IPS-18c (cell line): ENCODE data around the gene GALNS.

Source experiments
- H3K4me3 ChIP-seq: 2 replicates; pipeline ENCODE4 v1.7.0; 2013; ENCODE audit warnings: low read depth, mild to moderate bottlenecking, low read length, moderate library complexity; ENCODE audit not compliant: insufficient read depth
- H3K9me3 ChIP-seq: one replicate; pipeline ENCODE4 v1.6.1; 2013; ENCODE audit warnings: mild to moderate bottlenecking, low read length, moderate library complexity; ENCODE audit not compliant: control insufficient read depth, insufficient read depth

The GALNS gene

GRCh38 chr16:88868974-88869672 is 12.4 kb upstream of the GALNS start:
- H3K4me3 ChIP-seq = no peak overlapping the region

GRCh38 chr16:88867581-88868246 is 11.0 kb upstream of the GALNS start:
- no peaks in the 10 kb centered on the region for H3K9me3 ChIP-seq

More at GRCh38 chr16:88868974-88869672, 12.4 kb upstream of the GALNS start:
- no peaks in the 10 kb centered on the region for H3K9me3 ChIP-seq

DNA sequence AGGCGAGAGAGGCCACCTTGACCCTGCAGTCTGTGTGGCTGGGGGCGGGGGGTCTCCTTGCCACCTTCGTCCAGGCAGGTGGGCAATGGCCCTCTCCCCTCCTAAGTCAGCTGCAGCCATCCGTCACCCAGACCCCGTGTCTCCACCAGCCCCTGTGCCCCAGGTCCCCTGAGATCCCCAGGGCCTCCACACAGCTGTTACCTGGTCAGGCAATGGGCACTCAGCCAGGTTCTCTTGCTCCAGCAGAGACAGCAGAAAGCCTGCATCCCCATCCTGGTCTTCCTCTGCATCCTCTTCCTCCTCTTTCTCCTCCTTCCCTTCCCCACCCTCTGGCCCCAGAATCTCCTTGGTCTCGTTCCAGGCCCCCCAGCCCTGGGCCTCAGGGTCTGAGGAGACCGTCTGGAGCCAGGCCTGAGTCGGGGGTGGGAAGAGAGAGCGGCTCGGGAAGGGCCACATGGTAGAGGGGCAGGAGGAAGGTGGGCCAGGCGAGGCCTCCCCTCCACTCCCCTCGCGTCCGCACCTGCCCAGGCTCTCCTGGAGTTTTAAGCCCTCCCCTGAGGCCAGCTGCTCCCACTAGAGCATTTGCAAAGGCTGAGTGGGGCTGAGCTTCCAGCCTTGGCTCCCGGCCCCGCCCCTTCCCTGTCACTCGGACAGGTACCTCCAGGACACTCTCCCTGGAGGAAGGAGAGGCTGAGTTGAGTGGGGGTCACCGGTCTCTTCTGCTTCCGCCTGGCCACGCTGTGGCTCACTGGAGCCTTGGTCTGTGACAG is 9.6 kb upstream of the GALNS start, which contains the start of gene PABPN1L:
Gene PABPN1L, minus strand, starts transcription at position 510 of the 770 bp plus-strand sequence. Its CDS starts 54 bp downstream, at position 456.
- no peak within 1 kb of the TSS for H3K4me3 ChIP-seq
- H3K9me3 ChIP-seq = no peaks in the 10 kb centered on the region

More at GRCh38 chr16:88867581-88868246, 11.0 kb upstream of the GALNS start:
- H3K4me3 ChIP-seq = no peak overlapping the region

DNA sequence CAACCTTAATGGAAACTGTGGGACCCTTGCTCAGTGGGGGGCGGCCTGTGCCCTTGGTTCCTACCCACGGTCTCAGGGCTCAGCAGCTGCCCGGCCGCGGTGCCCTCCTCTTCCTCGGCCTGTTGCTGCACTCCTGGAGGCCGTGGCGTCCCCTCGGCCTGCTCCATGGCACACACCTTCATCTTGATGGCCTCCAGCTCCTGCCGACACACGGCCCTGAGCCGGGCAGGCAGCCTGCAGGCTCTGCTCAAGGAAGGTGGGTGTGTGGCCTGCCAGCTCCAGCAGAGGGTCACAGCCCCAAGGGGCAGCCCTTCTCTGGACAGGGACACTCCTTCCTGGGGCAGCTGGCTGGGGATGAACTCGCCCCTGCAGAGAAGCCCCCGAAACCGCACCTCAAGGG is 9.0 kb upstream of the GALNS start:
- Histone ChIP-seq H3K9me3 (no peaks in the 10 kb centered on the region), H3K4me3 (no peak overlapping the region)

DNA sequence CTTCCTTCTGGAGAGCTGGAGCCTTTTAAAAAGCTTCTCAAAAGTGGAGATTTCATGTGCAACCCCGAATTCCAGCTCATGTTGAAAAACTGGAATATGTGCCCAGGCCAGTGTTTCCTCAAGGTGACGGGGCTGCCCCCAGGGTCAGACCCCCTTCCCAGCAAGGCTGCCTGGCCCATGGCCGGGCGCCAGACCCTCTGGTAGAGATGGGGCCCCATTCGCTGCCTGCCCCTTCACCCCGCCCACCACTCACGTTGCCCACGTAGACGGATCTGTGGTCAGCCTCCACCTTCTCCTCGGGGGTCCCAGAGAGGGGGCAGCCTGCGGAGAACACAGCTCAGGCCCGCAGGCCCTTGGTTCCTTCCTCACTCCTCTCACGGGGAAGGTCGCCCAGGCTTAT is 8.6 kb upstream of the GALNS start:
- no peaks in the 10 kb centered on the region for H3K9me3 ChIP-seq
- no peak overlapping the region for H3K4me3 ChIP-seq

- Histone ChIP-seq H3K9me3 (no peaks in the 10 kb centered on the region), H3K4me3 (no peak overlapping the region)
These were observed 7.8 kb upstream of the GALNS start for GRCh38 chr16:88864521-88864920.

- Histone ChIP-seq H3K9me3 (no peaks in the 10 kb centered on the region), H3K4me3 (no peak overlapping the region)
These were observed 7.4 kb upstream of the GALNS start for GRCh38 chr16:88864099-88864498.

DNA sequence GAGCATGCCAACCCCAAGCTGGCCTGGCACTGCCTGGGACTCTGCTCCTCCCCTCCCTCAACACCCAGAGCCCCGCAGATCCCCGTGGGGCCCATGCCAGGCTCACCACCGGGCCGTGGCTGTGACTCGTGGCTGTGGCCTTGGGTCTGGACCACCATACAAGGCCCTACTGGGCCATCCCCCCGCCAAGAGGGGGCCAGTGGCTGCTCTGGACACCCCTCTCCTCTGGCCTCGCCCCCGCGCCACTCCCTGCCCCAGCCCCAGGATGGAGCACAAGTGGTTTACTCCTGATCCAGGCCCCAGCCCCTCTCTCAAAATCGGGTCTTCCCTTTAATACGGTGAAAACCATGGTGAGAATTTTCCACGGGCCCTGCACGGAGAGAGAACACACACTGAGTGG is 6.7 kb upstream of the GALNS start:
- no peaks in the 10 kb centered on the region for H3K9me3 ChIP-seq

DNA sequence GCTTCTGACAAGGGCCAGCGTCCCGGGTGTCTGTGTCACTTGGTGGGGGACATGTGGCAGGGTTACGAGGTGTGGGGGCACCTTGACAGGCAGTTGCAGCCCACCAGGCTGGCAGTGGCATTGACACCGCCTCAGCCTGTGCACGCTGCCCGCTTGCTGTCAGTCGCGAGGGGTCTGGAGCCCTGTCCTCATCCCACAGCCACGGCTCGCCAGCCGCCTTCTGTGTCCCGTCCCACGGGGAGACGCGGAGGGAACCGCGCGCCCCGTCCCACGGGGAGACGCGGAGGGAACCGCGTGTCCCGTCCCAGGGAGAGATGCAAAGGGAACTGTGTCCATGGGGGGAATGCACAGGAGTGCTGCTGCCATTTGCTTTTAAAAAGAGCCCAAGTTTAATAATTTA is 6.2 kb upstream of the GALNS start:
- H3K4me3 ChIP-seq = no peak overlapping the region
- H3K9me3 ChIP-seq = no peaks in the 10 kb centered on the region

More for the DNA sequence above, 6.7 kb upstream of the GALNS start:
- no peak overlapping the region for H3K4me3 ChIP-seq

- Histone ChIP-seq H3K9me3 (no peaks in the 10 kb centered on the region), H3K4me3 (no peak overlapping the region)
These were observed 4.6 kb upstream of the GALNS start for GRCh38 chr16:88861359-88861758.

DNA sequence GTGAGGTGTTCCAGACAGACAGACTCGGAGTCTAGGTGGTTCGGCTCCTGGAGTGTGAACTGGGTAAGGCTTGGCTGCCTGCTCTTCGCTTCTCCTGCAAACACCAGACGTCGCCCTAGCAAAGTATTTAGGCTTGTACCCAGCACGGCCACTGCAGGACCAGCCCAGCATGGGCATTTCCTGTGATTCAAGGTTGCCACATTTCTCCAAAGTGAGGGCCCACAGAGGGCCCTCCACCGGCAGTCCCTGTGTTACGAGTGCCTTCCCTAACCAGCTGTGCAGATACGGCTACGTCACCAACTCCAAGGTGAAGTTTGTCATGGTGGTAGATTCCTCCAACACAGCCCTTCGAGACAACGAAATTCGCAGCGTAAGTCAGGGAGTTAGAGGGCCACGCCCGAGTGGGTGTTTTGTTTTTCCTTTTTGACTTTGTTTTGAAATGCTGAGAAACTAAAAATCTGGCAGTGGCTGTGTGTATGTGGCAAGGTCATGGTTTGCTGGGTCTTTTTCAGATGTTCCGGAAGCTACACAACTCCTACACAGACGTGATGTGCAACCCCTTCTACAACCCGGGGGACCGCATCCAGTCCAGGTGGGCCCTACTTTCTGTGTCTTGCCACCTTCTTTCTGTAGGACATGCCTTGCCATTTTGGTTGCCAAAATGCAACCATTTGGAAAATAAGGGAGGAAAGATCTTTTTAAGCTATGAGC is 2.8 kb upstream of the GALNS start:
- no peak overlapping the region for H3K4me3 ChIP-seq

GRCh38 chr16:88857728-88858339 is 1.1 kb upstream of the GALNS start:
- H3K4me3 ChIP-seq = peak overlapping the region; percentile 91
- no peaks in the 10 kb centered on the region for H3K9me3 ChIP-seq

More for the DNA sequence above, 2.8 kb upstream of the GALNS start:
- no peaks in the 10 kb centered on the region for H3K9me3 ChIP-seq

DNA sequence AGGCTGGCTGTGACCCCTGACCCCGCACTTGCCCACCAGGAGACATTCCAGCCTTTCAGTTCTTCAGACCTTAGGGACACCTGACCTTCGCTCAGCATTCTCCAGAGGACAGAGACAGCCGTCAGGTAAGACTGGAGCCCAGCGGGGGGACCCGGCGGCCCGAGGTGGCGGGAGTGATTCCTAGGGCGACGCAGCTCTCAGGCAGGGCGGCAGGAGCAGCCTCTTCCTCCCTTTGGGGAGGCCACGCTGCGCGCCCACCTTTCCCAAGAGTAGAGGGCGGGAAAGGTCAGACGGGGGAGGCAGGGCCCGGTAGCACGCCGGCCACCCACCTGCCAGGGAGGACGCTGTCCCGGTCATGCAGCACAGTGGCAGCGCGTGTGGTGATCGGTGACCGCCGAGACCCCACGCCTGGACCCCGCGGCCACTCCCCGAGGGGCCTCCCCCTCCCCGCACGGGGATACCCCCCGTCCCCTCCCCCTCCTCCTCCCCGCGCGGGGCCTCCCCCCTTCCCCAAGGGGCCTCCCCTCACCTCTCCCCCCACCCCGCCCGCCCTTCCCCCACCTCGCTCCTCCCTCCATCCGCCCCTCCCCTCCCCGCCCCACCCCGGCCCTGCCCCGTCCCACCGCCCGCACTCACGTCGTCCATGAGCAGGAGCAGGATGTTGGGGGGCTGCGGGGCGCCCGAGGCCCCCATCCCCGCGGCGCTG is 472 bp downstream of the GALNS start:
- peaks cover 1% of the 10 kb centered on the region for H3K9me3 ChIP-seq
- peak overlapping the region; percentile 91 for H3K4me3 ChIP-seq

DNA sequence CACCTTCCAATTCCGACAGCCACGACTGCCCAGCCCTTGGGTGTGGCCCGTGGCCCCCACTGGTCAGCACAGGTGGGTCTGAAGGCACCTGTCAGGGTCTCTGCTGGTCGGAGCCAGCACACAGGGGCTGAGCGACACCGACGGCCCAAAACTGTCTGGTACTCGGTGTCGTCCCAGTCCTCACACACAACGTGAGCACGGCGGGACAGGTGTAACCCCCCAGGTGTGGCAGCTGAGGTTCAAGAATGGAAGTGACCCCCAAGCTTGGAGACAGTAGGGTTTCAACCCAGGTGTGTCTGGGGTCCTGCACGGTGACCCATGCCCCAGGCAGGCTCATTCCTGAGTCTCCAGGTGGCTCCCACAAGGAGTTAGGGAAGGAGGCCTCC is 1.0 kb downstream of the GALNS start:
- H3K9me3 ChIP-seq = peaks cover 2% of the 10 kb centered on the region

DNA sequence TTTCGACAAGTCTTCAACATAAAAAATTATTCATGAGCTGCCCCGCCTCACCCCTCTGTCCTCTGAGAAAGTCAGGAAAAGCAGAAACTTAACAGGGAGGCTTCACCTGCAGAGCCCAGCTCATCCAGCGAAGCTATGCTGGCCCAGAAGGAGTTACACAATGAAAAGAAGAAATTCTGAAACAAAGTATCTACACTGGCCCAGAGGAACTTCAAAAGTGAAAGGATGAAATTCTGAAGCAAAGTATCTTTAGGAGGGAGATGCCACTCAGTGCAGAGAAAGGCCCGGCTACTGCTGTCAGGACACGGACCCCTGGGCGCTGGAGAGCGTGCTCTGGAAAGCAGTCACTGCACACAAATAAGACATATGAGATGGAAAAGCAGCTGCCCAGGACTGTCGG is 1.6 kb downstream of the GALNS start:
- Histone ChIP-seq H3K9me3 (peaks cover 2% of the 10 kb centered on the region), H3K4me3 (no peak overlapping the region)

More for the DNA sequence above, 1.0 kb downstream of the GALNS start:
- H3K4me3 ChIP-seq = peak overlapping the region; percentile 63

DNA sequence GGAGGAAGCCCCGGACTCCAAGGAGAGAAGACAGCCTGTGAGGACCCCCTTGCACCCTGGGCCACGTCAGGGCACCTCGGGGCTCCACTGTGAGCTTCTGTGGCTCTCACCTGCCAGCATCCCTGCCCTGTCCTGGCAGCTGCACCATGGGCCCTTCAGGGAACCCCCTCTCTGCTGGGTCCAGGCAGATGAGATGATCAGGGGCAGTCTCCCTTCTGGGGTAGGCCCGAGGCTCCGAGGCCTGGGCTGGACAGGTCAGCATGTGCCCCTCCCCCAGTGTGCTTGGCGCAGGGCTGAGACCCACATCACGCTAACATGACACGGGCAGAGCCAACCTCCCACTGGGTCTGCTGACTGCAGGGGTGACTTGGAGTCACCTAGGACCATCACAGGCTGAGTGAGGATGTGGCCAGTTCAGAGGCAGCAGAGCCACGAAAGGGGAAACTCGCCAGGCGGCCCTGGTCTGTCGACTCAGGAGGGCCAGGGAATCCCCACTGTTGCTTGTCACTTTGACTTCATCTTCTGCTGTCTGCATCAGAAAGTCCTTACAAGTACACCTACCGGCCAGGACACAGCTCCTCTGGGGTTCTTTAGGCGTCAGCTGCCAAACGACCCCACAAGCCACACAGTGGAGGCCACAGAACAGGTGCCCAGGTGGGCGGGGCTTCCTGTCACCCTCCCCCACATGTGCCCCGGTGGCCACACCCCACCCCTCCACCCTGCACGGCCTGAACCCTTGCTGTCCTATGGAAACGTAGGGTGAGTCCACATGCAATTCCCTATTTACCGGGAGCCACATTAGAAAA is 2.2 kb downstream of the GALNS start:
- no peak overlapping the region for H3K4me3 ChIP-seq
- peaks cover 2% of the 10 kb centered on the region for H3K9me3 ChIP-seq
